ENCODE data around the gene C4A.
"Not testable (repeated sequence)": the region's sequence is repeated elsewhere in the genome, so short reads cannot be mapped to it uniquely, and the experiment has no call there.

C4A gene

DNA sequence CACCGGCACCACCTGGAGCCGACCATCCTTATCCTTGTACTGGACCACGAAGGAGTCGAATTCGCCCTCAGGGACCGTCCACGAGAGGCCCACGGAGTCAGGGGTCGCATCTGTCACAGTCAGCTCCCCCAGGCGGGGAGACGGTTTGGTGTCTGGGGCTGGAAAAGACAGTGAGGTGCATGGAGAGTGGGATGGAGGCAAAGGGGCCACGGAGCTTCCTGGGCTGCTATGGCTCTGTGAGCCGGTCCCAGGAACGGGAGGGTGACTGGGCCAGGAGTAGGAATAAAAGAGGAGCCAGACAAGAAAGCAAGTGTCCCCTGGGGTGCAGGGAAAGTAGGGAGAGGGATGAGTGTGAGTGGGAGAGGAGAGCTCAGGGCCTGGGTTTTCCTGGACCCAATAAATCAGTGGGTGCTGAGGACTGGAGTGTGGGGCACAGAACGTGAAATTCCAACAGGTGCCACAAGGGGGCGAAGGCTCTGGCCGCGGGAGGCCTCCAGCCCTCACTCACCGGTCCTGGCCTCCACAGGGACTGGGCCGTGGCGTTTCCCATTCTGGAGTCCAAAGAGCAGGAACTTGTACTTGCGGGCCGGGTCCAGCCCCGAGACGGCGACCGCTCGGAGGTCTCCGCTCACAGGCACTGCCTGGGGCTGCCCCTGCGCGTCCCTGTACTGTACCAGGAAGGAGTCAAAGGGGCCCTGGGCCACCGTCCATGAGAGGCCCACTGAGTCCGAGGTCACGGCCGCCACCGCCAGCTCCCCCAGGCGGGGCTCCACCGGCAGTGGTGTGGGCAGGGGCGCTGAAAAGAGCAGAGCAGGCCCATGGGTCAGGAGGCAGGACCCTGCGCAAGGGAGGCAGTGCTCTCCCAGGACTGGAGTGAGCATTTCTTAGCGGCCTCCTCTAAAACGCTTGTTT lies 66.3 kb downstream of the C4A start:
- CTCF ChIA-PET = interaction anchor here (0.6 kb wide), 1 partner anchor 148 kb away, joined by 3 read pairs; no protein-coding TSS in a partner anchor
- POLR2A ChIA-PET = no interaction called here
- TF ChIP-seq SUZ12 (IDR thresholded peaks at IDR 0.05) (no peak), PKNOX1 (IDR thresholded peaks at IDR 0.05) (peak; percentile 25; the same call in 1 of the 2 replicates)
- peak; percentile 87 for DNase-seq (ENCODE audit: extremely low spot score)

DNA sequence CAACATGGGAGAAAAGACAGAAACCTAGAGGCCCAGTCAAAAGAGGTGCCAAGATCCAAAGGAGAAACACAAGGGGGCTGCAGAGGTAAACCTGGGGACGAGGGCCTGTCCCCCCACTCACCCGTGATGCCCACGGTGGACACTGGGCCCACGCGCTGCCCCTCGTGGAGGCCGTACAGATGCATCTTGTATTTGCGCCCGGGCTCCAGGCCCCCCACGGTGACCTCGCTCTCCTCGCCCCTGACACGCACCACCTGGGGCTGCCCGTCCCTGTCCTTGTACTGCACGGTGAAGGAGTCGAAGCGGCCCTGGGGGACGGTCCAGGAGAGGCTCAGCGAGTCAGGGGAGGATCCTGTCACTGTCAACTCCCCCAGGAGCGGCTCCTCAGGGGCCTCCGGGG lies 67.3 kb downstream of the C4A start:
- POLR2A ChIA-PET, CTCF ChIA-PET: not testable (repeated sequence)

GRCh38 chr6:32049736-32050135 lies 67.9 kb downstream of the C4A start:
- POLR2A ChIA-PET; DNase-seq (ENCODE audit: extremely low spot score); CTCF ChIA-PET: not testable (repeated sequence)

More for the DNA sequence above, 67.3 kb downstream of the C4A start:
- not testable (repeated sequence) for DNase-seq (ENCODE audit: extremely low spot score)

DNA sequence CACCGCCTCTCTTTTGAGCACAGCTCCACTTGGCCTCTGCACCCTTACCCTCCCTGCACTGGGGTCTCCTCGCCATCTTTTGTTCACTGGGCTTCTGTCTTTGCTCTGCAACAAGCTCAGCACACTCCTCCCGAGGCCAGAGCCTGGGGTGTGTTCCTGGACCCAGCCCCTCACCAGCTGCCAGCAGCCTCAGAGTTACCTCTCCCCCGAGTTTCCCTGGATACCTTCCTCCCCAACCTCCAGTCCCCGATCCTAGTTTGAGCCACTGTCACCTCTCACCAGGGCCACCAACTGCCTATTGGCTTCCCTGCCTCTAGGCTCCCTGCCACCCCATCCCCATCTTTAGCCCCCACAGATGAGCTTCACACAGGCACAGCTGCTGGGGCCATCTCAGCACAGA lies 68.7 kb downstream of the C4A start:
- POLR2A ChIA-PET = no interaction called here
- no peak for DNase-seq (ENCODE audit: extremely low spot score)
- CTCF ChIA-PET = interaction anchor here (1.0 kb wide), 1 partner anchor 818 kb away, joined by 3 read pairs; no protein-coding TSS in a partner anchor
- TF ChIP-seq BHLHE40 (IDR thresholded peaks at IDR 0.05; ENCODE audit: borderline replicate concordance) = no peak
- no peak for TF ChIP-seq L3MBTL2 (conservative IDR thresholded peaks at IDR 0.05)
- no peak for TF ChIP-seq TARDBP (IDR thresholded peaks at IDR 0.05)
- TF ChIP-seq FOXK2 (IDR thresholded peaks at IDR 0.05) = no peak
- TF ChIP-seq PKNOX1 (IDR thresholded peaks at IDR 0.05) = no peak
- no peak for TF ChIP-seq NFRKB (IDR thresholded peaks at IDR 0.05)
- TF ChIP-seq LEF1 (IDR thresholded peaks at IDR 0.05; ENCODE audit: borderline replicate concordance) = no peak
- TF ChIP-seq FOXM1 (IDR thresholded peaks at IDR 0.05; ENCODE audit: borderline replicate concordance) = no peak
- no peak for TF ChIP-seq ZNF384 (IDR thresholded peaks at IDR 0.05)
- no peak for TF ChIP-seq ARNT (IDR thresholded peaks at IDR 0.05)
- TF ChIP-seq SP1 (IDR thresholded peaks at IDR 0.05) = no peak
- no peak for TF ChIP-seq CTBP1 (IDR thresholded peaks at IDR 0.05; ENCODE audit: borderline replicate concordance)
